H9 (cell line): Measurements from ENCODE around the gene C10orf71. TPM values are rescaled to one million over a fixed set of nuclear protein-coding genes. Genes with fewer than 3 reads are reported as not detected.

Experiments
- DNase-seq: peaks from one replicate; pipeline ENCODE4 v3.0.0-alpha.2; 2017
- H2AFZ ChIP-seq: one replicate; pipeline ENCODE4 v1.6.1; 2013; ENCODE audit warnings: mild to moderate bottlenecking, low read length, control low read depth, moderate library complexity
- H2AK5ac ChIP-seq: 2 replicates; pipeline ENCODE4 v1.6.1; 2013; ENCODE audit warnings: low read length, control low read depth, mixed read lengths; ENCODE audit not compliant: insufficient read length
- H2BK120ac ChIP-seq: one replicate; pipeline ENCODE4 v1.6.1; 2013; ENCODE audit warnings: low read depth, mild to moderate bottlenecking, low read length, control low read depth, inconsistent platforms; ENCODE audit not compliant: poor library complexity, severe bottlenecking
- H2BK12ac ChIP-seq: 2 replicates; pipeline ENCODE4 v1.6.1; 2013; ENCODE audit warnings: low read length, control low read depth, mixed read lengths, low read depth; ENCODE audit not compliant: insufficient read length
- H2BK15ac ChIP-seq: 2 replicates; pipeline ENCODE4 v1.6.1; 2013; ENCODE audit warnings: low read depth, low read length, control low read depth
- H2BK20ac ChIP-seq: one replicate; pipeline ENCODE4 v1.6.1; 2013; ENCODE audit warnings: low read depth, mild to moderate bottlenecking, low read length, control low read depth, inconsistent platforms; ENCODE audit not compliant: poor library complexity, severe bottlenecking
- H2BK5ac ChIP-seq: 2 replicates; pipeline ENCODE4 v1.6.1; 2013; ENCODE audit warnings: low read length, control low read depth, mixed read lengths; ENCODE audit not compliant: insufficient read length
- H3K14ac ChIP-seq: 2 replicates; pipeline ENCODE4 v1.6.1; 2013; ENCODE audit warnings: low read length, control low read depth; ENCODE audit not compliant: insufficient read depth
- H3K18ac ChIP-seq: 2 replicates; pipeline ENCODE4 v1.6.1; 2013; ENCODE audit warnings: low read depth, mild to moderate bottlenecking, mixed read lengths, low read length, control low read depth; ENCODE audit not compliant: insufficient read length
- H3K23ac ChIP-seq: 2 replicates; pipeline ENCODE4 v1.6.1; 2013; ENCODE audit warnings: low read length, control low read depth, mixed read lengths, low read depth; ENCODE audit not compliant: insufficient read length
- H3K23me2 ChIP-seq: 2 replicates; pipeline ENCODE4 v1.6.1; 2013; ENCODE audit warnings: low read depth, mild to moderate bottlenecking, mixed read lengths, low read length, control low read depth; ENCODE audit not compliant: insufficient read length, poor library complexity, severe bottlenecking
- H3K27ac ChIP-seq: 2 replicates; pipeline ENCODE4 v1.5.1; 2013; ENCODE audit warnings: low read length, control low read depth, mixed read lengths, low read depth; ENCODE audit not compliant: insufficient read length
- H3K27me3 ChIP-seq: 2 replicates; pipeline ENCODE4 v1.6.1; 2013; ENCODE audit warnings: low read length, control low read depth, inconsistent platforms; ENCODE audit not compliant: insufficient read depth
- H3K4ac ChIP-seq: 2 replicates; pipeline ENCODE4 v1.6.1; 2013; ENCODE audit warnings: low read depth, mild to moderate bottlenecking, control low read depth, inconsistent platforms, low read length, moderate library complexity
- H3K4me1 ChIP-seq: 2 replicates; pipeline ENCODE4 v1.6.1; 2013; ENCODE audit warnings: low read length, control low read depth, inconsistent platforms; ENCODE audit not compliant: insufficient read depth
- H3K4me2 ChIP-seq: 2 replicates; pipeline ENCODE4 v1.6.1; 2013; ENCODE audit warnings: low read length, control low read depth, mixed read lengths; ENCODE audit not compliant: insufficient read length, insufficient read depth
- H3K56ac ChIP-seq: 2 replicates; pipeline ENCODE4 v1.6.1; 2013; ENCODE audit warnings: low read depth, mild to moderate bottlenecking, mixed read lengths, low read length, control low read depth; ENCODE audit not compliant: insufficient read length
- H3K79me1 ChIP-seq: 2 replicates; pipeline ENCODE4 v1.6.1; 2013; ENCODE audit warnings: low read depth, mild to moderate bottlenecking, moderate library complexity, low read length, control low read depth, inconsistent platforms; ENCODE audit not compliant: insufficient read depth, poor library complexity, severe bottlenecking
- H3K79me2 ChIP-seq: 2 replicates; pipeline ENCODE4 v1.6.1; 2013; ENCODE audit warnings: low read length, control low read depth, inconsistent platforms; ENCODE audit not compliant: insufficient read depth
- H3K9ac ChIP-seq: 2 replicates; pipeline ENCODE4 v1.6.1; 2013; ENCODE audit warnings: low read length, control low read depth, mixed read lengths; ENCODE audit not compliant: insufficient read length; ENCODE audit errors: extremely low read depth
- H3K9me3 ChIP-seq: one replicate; pipeline ENCODE4 v1.6.1; 2013; ENCODE audit warnings: low read depth, low read length, inconsistent platforms; ENCODE audit not compliant: control insufficient read depth
- H3T11ph ChIP-seq: one replicate; pipeline ENCODE4 v1.6.1; 2013; ENCODE audit warnings: mild to moderate bottlenecking, low read length, control low read depth, inconsistent platforms
- H4K20me1 ChIP-seq: one replicate; pipeline ENCODE4 v1.6.1; 2013; ENCODE audit not compliant: control insufficient read depth, insufficient read length, insufficient read depth
- H4K5ac ChIP-seq: 2 replicates; pipeline ENCODE4 v1.6.1; 2013; ENCODE audit warnings: low read depth, mild to moderate bottlenecking, mixed read lengths, low read length, control low read depth; ENCODE audit not compliant: insufficient read length
- H4K8ac ChIP-seq: replicated peaks from 2 replicates; pipeline ENCODE4 v1.6.1; 2013; ENCODE audit warnings: low read length, control low read depth, mixed read lengths, low read depth; ENCODE audit not compliant: insufficient read length
- H4K91ac ChIP-seq: 2 replicates; pipeline ENCODE4 v1.6.1; 2013; ENCODE audit warnings: low read depth, mild to moderate bottlenecking, moderate library complexity, mixed read lengths, low read length, control low read depth; ENCODE audit not compliant: insufficient read length
- H3K27ac Mint-ChIP-seq, 3 experiments: 2 replicates in 2 of 3; 3 replicates in 1 of 3; pipeline ENCODE4 v1.8.0; 2020 to 2021; ENCODE audit warnings: mixed read lengths in 3 of 3, mild to moderate bottlenecking in 1 of 3, moderate library complexity in 1 of 3
- H3K27me3 Mint-ChIP-seq: 2 replicates; pipeline ENCODE4 v1.8.0; 2021; ENCODE audit warnings: low read depth, mild to moderate bottlenecking, moderate library complexity, mixed read lengths
- H3K36me3 Mint-ChIP-seq, 3 experiments: 2 replicates in 2 of 3; 3 replicates in 1 of 3; pipeline ENCODE4 v1.8.0; 2020 to 2021; ENCODE audit warnings: low read depth in 3 of 3, mixed read lengths in 3 of 3; ENCODE audit not compliant: insufficient read depth in 1 of 3
- H3K4me1 Mint-ChIP-seq, 2 experiments: 2 replicates each; pipeline ENCODE4 v1.8.0; 2020; ENCODE audit warnings: mixed read lengths in 2 of 2
- H3K4me3 Mint-ChIP-seq, 2 experiments: 2 replicates in 1 of 2; 3 replicates in 1 of 2; pipeline ENCODE4 v1.8.0; 2020 to 2021; ENCODE audit warnings: mild to moderate bottlenecking in 2 of 2, mixed read lengths in 2 of 2, moderate library complexity in 1 of 2
- H3K9me3 Mint-ChIP-seq, 2 experiments: 2 replicates in 1 of 2; 3 replicates in 1 of 2; pipeline ENCODE4 v1.8.0; 2020; ENCODE audit warnings: mild to moderate bottlenecking in 2 of 2, mixed read lengths in 2 of 2, moderate library complexity in 1 of 2
- WGBS: extraction: QIAGEN DNeasy Blood & Tissue Kit; methylation state at CpG from one replicate; pipeline ENCODE4 v1.1.7; 2013; ENCODE audit warnings: missing lambda C conversion rate, low lambda C conversion rate, mixed read lengths; ENCODE audit not compliant: insufficient read length; ENCODE audit errors: extremely low coverage; 5-methylcytosine and 5-hydroxymethylcytosine counted together
- total RNA-seq: library from RNA; stranded (reverse); gene quantifications from 2 replicates; pipeline ENCODE4 v1.2.1, GENCODE V29; 2021
- TF ChIP-seq, protein P1 (sequence below): fragments of 200-600 bp; sonication (generic); conservative IDR thresholded peaks from 3 replicates; pipeline ENCODE4 v1.8.0; 2021; ENCODE audit warnings: antibody characterized with exemption, mild to moderate bottlenecking

The C10orf71 gene
- total RNA-seq, 1 experiment from 2014 or later, result not detected

DNA sequence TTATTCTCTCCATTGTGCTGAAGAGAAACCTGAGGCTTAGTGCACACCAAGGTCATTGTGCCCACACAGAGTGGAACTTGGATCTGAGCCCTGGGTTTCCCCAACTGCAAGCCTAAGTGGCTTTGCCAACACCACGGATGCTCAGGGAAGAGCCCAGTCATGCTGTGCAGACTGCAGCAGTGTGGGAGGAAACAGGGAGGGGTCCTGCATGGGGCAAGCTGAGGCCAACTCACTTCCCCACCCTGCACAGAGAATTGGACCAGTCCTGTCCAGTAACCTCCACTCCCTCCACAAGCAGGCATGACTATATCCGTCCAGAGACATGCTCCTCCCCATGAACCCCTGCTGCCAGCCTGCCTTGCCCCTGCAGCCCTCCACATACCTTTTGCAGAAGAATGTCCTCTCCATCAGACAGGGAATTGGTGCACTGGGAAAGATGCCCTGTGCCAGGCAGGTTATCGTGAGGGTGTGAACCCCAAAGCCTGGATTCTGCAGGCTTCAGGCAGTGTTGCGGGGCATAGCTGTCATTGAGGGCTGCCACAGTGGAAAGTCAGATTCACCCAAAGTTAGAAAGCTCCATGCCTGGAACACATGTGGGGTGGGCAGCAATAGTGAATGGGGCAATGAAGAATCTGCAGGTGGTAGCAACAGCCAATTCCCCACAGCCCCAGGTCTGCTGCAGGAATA lies 52.0 kb downstream of the C10orf71 start:
- no peak overlapping the region for H3K27ac ChIP-seq
- H2AK5ac ChIP-seq, result no peak overlapping the region
- Mint-ChIP-seq H3K36me3 (no peaks in the 10 kb centered on the region; a peak in 2 of 7 replicates), H3K27ac (no peak overlapping the region; a peak in 1 of 7 replicates), H3K9me3 (no peaks in the 10 kb centered on the region; a peak in 1 of 5 replicates), H3K4me1 (no peaks in the 10 kb centered on the region), H3K27me3 (peaks cover 2% of the 10 kb centered on the region), H3K4me3 (no peak overlapping the region)
- no peak overlapping the region for H4K5ac ChIP-seq
- no peak overlapping the region for H2AFZ ChIP-seq
- H2BK120ac ChIP-seq, result no peak overlapping the region
- no peaks in the 10 kb centered on the region for H4K20me1 ChIP-seq
- no peak overlapping the region for H4K91ac ChIP-seq
- H3K56ac ChIP-seq, result no peak overlapping the region
- H2BK15ac ChIP-seq, result no peak overlapping the region
- no peaks in the 10 kb centered on the region for H3K79me1 ChIP-seq
- no peaks in the 10 kb centered on the region for H3K9me3 ChIP-seq
- H3K14ac ChIP-seq, result no peak overlapping the region
- H3K4me2 ChIP-seq, result no peak overlapping the region
- H3K18ac ChIP-seq, result no peak overlapping the region
- no peak overlapping the region for H2BK5ac ChIP-seq
- H3K4me1 ChIP-seq, result no peaks in the 10 kb centered on the region
- no peak overlapping the region for H3T11ph ChIP-seq
- no peak overlapping the region for H4K8ac ChIP-seq
- H3K23me2 ChIP-seq, result no peaks in the 10 kb centered on the region
- H2BK20ac ChIP-seq, result no peak overlapping the region
- no peak overlapping the region for H3K23ac ChIP-seq
- no peak for DNase-seq
- TF ChIP-seq, protein P1, sequence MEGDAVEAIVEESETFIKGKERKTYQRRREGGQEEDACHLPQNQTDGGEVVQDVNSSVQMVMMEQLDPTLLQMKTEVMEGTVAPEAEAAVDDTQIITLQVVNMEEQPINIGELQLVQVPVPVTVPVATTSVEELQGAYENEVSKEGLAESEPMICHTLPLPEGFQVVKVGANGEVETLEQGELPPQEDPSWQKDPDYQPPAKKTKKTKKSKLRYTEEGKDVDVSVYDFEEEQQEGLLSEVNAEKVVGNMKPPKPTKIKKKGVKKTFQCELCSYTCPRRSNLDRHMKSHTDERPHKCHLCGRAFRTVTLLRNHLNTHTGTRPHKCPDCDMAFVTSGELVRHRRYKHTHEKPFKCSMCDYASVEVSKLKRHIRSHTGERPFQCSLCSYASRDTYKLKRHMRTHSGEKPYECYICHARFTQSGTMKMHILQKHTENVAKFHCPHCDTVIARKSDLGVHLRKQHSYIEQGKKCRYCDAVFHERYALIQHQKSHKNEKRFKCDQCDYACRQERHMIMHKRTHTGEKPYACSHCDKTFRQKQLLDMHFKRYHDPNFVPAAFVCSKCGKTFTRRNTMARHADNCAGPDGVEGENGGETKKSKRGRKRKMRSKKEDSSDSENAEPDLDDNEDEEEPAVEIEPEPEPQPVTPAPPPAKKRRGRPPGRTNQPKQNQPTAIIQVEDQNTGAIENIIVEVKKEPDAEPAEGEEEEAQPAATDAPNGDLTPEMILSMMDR, result no peak
- WGBS, result no CpG with 5 or more reads among the region's 4 CpGs
- H2BK12ac ChIP-seq, result no peak overlapping the region
- no peaks in the 10 kb centered on the region for H3K27me3 ChIP-seq
- H3K9ac ChIP-seq, result no peak overlapping the region
- H3K4ac ChIP-seq, result no peak overlapping the region
- no peaks in the 10 kb centered on the region for H3K79me2 ChIP-seq
